GM18502 (cell line): ENCODE data around the gene MOB3C.
A peak's percentile ranks its signal among the peaks of the same experiment; 100 is the strongest.

Experiments
- ATAC-seq: cut with Tn5 transposase; IDR thresholded peaks from one replicate; pipeline ENCODE4 v1.9.1; 2021; ENCODE audit warnings: mild to moderate bottlenecking; ENCODE audit not compliant: unreplicated experiment, poor library complexity

Gene MOB3C

DNA sequence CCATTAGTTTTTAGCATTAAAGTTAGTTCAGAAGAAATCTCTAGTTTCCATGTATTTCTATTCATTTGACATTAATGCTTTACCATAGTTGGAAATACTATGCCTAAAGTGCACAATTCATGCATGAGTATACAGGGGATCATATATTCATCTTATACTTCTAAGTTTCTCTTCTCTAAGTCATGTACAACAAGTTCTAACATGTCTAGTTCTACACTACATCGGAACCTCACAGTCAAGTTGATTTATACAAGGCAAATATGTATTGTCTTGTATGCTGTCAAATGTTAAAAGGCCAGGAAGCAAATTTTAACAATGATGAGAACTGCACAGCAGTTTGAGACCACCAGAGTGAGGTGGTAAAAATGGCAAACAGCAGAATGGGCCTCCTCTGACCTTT, 22.9 kb upstream of the MOB3C start:
- ATAC-seq = no peak

DNA sequence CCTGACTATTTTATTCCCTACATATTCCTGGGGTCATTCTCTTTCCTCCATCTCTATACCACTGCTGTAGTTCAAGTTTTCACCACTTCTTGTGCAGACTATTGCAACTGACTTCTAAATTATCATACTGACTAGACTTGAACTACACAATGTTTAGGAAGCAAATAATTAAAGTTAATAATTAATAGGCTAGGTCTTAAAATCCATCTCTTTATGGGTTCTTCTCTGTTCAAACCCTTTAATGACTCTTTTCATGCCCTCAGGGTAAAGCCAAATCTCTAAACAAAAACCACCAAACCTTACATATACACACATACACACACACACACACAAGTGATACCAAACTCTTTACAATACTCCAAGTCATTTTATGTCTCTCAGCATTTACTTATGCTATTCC, 22.3 kb upstream of the MOB3C start:
- ATAC-seq = no peak

DNA sequence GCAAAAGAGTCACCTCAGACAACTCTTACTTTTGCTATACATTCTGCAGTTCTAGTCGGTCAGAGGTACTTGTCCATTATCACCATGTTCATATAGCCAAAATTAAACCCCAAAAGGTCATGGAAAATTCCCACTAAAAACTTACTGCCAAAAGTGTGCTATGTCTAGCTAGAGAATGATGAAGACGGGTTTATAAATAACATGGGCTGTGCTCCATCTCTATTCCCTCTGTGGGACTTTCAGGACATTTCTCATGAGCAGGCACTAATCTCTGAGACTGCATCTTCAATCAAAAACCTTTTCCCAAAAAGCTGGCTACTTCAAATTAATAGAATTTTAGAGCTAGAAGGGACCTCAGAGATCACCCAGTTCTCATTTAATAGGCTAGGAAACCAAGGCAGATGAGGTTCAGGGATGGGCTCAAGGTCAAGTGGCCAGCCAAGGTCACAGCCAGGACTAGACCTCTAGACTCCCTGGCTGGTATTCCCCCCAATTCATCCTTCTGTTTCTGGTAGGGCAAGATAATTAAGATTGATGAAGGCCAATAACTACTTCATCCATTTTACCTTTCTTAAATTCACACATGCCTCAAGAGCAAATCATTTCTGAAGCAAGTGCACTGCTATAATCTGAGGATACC, 21.0 kb upstream of the MOB3C start:
- no peak for ATAC-seq

DNA sequence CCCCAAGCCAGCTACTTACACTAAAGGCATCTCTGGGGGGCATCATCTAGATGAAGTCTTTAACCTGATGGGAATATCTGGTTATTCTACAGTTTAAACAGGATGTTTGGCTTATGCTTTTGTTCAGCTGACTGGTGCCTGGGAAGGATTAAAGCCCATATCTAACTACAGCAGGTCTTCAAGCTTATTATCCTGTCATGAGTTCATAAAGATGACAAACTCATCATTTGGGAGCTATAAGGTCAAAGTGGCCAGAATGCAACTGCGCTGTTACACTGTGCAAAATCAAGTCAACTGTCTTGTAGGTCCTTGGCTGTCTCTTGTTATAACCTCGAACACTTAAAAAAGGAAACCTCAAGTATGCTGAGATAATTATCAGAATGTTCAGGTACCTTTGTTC, 18.6 kb upstream of the MOB3C start:
- no peak for ATAC-seq

DNA sequence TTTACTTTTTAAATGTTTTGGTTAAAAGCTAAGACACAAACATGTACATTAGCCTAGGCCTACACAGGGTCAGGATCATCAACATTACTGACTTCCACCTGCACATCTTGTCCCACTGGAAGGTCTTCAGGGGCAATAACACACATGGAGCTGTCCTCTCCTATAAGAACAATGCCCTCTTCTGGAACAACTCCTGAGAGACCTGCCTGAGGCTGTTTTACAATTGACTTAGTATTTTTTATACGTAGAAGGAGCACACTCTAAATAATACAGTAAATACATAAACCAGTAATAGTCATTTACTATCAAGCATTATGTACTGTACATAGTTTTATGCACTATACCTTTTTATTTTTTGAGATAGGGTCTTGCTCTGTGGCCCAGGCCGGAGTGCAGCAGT, 14.1 kb upstream of the MOB3C start:
- no peak for ATAC-seq

DNA sequence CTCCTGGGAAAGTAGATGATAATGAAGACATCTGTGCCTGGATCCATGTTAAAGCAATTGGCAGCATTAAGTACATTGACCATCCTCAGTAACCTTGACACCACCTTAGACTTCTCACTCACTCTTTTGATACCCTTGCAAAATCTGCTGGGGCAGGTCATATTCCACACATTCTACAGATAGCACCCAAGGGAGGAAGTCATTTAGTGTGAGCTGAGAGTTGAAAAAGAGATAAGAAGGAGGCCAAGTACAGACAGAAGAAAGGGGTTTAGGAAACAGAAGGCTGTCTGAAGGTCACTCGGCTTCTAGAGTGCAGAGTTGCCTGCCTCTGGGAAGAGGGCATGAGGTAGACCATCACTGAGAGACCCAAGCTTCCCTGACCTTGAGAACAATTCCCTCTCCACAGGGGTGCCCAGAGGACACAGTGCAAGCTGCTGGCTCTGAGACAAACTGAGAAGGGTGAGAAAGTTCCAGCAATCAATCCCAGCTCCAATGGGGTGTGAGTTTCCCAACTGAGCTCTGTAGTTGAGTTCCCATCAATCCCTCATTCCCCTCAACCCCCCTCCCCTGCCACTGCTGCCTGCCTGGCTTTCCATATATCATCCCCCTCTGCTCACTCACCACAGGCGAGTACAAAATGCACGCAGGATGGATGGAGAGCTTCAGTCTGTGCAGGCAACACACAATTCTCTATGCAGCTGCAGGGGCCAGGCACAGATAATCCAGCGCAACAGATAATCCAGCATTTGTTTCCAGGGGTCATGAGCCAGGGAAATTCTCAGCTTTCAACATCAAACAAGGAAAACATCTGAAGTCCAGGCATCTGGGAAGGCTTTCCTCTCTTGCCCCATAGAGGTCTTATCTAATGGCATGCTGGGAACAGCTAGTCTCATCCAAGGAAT, 7.4 kb upstream of the MOB3C start:
- ATAC-seq = no peak

DNA sequence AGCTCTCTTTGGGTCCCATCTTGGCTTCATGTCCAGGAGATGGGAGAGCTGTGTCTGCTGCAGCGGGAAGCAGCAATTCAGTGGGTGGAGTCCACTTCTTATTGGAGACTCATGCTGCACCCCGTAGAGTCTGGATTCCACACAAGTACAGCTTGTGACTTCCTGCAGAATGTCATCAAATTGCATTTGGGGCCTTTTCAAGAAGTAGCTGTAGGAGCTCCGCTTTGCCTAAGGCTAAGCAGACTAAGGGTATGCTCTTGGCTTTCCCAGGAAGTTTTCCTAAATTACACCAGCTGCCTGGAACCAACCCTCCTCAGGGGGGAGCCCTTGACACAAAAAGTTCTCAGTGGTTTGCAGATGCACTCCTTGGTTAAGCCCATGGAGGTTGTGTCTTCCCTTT, 5.7 kb upstream of the MOB3C start:
- ATAC-seq = no peak

DNA sequence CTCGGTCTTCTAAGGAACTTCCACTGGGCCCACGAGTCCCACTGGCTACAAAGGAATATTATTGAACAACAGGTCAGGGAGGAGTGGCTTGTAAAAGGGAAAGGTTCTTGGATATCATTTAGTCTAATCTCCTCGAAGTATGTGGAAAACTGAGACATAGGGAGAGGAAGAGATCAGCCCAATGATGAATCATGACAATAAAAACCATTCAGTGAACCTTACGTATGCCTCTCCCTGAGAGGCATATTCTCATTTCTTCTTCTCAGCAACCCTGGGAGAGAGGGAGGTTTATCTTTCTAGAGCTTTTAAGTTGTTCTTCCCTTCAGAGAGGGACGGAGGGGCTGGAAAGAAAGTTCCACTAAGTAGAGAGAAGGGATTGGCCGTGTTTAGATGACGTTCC, 5.3 kb upstream of the MOB3C start:
- ATAC-seq = no peak

DNA sequence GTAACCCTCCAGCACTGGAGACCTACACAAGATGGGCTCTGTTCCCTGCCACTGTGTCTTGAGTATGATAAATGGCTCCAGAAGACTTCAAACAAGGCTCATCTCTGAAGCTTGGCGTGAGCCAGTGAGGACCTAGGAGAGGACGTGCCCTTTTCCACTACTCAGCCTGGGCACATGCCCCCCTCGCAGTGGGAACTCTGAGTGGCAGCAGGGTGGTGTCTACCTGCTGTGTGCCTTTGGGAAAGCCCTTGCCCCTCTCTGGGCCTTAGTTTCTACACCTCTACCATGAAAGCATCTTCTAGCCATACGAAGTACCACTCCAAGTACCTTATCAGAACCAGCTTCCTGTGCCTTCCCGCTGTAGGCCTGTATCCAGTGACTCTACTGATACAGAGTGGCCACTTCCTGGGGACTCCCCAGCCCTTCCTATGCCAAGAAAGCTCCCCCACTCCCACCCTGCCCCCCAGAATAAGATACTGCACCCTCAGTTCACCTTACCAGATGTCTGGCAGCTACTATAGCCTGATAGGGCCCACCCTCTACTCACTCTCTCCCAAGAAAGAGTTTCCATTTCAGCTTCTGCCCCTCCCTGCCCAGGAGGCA, 3.1 kb upstream of the MOB3C start:
- ATAC-seq = no peak

DNA sequence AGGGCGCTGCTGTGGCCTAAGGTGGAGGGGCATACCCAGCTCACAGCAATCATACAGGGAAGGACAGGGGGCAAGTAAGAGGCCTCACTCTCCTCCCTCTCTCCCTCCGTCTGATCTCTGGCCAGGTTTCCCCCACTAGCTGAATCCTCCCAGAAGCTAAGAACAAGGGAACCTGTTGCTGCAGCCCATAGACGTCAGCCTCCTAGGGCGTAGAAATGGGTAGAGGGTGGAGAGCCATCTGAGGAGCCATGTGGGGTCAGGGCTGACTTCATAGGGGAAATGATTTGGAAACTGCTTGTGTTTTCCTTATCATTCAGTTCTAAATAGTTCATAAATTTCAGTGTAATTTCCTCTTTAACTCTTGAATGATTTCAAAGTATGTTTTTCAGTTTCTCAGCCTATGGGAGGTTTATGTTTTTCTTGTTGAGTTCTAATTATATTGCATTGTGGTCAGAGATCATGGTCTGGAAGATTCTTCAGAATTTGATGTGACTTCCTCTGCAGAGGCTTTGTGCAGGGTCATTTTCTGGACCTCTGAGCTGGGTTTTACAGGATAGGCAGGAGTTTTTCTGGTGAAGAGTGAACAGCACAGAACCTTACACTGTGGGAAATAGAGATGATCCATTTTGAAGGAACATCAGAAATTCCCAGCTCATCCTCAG, 2.3 kb upstream of the MOB3C start:
- no peak for ATAC-seq

DNA sequence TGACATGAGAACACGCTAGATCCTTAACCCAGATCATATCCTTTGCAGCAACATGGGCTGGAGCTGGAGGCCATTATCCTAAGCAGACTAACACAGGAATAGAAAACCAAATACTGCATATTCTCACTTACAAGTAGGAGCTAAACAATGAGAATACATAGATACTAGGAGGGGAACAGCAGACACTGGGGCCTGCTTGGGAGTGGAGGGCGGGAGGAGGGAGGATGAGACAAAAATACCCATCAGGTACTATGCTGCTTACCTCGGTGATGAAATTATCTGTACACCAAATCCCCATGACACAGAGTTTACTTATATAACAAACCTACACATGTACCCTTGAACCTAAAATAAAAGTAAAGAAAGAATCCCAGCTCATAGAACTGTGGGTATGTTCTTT, 1.2 kb upstream of the MOB3C start:
- ATAC-seq = no peak

DNA sequence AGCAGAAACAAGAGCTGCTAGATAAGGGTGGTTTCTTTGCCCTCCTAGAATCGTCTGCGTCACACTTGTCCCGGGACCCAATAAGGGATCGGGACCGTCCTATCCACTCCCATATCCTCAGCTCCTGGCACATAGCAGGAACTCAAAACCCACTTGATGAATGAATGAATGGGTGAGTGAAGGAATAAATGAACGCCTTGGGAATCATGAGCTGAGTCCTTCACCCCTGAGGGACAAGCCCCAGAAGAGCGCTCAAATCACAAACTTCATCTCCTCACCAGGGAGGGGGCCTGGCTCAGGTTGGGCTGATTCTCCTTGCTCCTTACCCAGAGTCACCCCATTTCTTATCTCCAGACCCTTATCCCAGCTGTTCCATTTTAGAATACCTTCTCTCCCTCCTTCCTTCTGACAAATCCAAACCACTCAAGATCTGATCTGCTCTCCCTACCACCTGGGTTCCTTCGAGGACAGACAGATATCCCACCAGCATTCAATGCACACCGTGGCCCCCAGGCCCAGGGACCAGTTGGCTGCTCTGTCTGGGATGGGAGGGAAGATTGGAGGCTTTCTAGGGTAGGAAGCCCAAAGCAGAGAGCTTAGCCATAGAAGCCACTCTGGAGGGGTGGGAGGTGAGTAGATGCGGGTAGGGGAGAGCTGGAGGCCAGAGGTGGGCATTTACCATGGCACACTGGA, 643 bp upstream of the MOB3C start:
- peak; percentile 4 for ATAC-seq

DNA sequence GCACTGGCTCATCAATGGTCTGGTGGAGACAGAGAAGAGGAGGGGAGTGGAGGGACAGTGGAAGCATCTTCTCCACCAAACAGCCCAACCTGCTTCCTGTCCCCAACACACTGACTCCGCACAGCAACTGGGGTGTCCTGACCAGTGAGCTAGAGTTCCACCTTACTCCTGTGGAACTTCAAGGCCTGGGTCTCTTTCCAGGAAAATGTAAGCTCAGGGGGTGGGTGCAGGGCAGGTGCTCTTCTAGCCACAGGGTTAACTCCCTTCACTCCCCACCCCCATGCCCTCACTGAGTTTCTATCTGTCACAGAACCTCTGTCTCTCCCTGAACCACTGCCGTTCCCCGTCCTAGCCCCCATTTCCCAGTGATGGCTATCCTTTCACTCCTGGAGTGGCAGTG, 876 bp downstream of the MOB3C start:
- peak; percentile 29 for ATAC-seq

DNA sequence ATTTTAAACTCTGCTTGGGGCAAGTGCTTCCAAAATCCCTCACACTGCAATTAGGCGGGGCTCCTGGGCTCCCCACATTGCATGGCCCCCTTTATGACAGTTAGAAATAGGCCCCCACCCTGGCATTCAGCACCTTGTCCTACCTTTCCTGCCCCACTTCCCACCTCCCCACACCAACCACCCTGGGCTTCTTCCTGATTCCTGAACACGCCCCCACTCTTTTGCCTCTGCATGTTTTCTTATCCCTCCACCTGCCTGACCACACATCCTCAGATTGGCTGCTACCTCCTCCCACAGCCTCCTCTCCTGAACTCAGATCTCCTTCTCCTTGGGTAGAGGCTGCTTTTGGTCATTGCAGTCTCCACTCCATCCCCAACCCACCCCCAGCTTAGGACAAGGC, 1.5 kb downstream of the MOB3C start:
- ATAC-seq = no peak

DNA sequence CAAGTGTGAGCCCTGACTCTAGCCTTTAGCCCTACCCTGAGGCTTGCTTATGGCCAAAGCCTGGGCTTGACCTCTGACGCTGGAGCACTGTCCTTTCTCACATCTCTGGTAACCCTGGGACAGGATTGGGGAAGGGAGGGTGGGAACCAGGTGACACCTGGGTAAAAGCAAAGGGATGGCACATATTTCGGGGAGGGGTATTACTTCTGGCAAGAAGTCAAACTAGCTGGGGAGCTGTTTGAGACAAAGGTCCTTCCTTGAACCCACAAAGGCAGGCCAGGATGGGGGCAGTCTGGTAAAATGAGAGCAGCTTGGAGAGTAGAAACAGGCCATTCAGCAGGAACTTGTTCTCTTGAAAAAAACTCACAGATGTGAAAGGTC, 2.0 kb downstream of the MOB3C start:
- ATAC-seq = no peak

DNA sequence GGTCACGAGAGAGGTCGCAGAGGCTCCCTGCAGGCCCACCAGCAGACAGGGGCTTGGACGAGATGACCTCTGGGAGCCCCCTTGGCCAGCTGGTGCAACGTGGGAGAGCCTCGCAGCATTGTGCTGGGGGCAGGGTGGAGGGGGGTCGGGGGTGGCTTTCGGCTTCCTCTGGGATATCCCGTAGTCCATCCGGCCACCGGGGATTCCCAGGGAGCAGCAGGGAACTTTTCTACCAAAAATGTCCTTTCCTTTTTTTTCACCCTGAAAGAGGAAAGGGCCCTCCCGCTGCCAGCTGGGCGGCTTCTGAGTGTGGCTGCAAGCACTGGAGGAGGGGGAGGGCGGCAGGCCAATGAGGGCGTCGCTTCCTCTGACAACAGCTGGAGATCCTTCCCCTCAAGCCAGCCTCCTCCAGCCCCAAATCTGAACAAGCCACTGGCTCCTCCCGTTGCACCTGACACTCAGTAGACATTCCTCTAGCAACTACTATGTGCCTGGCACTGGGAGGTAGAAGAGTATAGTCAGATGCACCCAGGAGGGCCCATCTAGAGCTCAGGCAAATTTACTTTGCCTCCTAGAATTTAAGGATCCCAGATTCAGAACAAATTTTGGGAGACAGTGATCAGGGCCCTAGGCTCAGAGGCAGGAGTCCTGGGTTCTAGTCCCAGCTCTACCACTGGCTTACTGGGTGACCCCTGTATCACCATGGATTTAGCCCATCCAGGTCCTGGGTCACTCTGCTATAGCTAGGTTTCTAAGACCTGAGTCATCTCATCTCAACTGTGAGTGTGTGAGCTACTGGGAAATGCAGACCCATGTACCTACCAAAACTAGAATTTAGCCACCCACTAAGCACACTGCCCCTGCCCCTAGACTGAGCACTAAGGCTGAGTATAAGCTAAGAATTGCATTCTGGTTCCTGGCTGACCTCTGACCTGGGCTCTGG, 2.7 kb downstream of the MOB3C start:
- ATAC-seq = peak; percentile 66

DNA sequence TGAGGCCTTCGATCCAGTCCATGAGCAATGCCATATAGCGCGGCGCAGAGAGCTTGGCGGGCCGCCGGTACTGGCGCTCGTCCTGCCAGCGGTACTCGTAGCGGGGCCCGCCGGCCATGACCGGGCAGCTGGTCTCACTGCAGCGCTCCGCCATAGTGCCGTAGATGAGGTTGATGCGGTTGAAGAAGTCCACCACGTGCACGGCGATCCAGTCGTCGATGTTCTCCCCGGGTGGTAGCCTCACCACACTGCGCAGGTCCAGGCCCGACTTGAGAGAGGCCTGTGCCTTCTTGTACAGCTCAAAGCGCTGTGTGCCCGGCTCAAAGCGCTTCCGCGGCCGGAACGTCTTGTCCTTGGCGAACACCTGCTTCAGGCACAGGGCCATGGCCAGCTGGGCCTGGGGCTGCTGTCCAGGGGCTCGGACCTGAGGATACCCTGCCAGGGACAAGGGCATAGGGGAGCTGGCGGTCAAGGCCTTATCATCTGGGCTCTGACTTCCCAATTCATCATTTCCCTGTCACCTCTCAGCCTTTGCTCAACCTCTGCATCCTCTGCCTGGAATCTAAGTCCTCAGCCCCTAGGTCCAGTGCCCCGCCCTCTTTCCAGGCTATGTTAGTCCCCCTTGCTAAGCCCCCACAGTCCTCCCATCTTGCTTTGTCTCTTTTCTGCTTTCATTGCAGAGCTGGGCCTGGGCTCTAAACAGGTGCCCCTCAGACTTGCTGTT, 3.5 kb downstream of the MOB3C start:
- no peak for ATAC-seq

DNA sequence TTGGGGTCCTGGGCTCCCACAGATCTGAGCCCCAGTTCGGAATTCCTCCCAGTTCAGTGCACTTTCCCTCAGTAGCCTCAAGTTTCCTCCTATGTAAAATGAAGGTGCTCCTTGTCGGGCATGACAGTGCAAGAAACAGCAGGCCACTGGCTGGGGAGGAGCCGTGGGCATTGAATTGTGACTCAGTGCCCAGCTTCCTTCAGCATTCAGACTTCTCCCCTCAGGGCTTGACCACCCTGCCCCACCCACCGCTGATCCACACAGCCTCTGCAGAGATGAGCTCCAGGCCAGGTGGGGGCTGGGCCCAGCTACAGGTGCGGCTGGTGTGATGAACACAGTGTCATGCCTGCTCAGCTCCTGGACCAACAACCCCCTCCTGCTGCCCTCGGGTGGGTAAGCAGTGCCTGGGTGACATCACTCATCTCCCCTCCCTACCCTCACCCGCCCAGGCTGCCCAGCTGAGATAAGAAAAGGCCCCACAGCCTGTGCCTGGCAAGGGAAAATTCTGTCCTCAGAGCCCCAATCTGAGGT, 4.9 kb downstream of the MOB3C start:
- ATAC-seq = no peak
